ENCODE results near the gene CCDC69. TPM values are rescaled to one million over a fixed set of nuclear protein-coding genes. Genes with fewer than 3 reads are reported as not detected.

The CCDC69 gene
- total and polyA plus RNA-seq, 2 donors (not counting 1 experiment from before 2014, with no cell fraction given): 58.7 to 125 TPM

DNA sequence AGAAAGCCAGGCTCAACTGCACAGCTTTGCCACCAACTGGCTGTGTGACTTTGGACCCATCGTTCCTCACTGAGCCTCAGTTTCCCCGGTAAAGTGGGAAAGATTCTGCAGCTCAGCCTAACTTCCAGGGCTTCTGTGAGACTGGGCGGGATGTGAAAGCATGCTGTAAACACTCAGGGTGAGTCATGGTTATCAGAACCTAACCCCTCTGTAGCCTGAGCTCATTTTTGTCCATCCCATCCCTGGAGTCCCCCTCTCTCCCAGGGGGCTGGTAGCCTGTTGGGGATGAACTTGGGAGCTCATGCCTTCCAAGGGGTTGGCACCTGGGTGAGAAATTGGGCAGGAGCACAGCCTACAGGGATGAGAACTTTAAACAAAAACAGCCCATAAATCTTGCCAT lies 2.3 kb downstream of the CCDC69 start:
- Histone ChIP-seq H3K79me2 (ENCODE audit: control insufficient read depth, insufficient read depth, low read length) (peaks cover 83% of the 10 kb centered on the region), H3K4me1 (ENCODE audit: control insufficient read depth in 2 of 2, insufficient read depth in 2 of 2, low read length in 2 of 2) (peaks cover 77 to 87% of the 10 kb centered on the region in 2 donors), H3K4me2 (replicated peaks; ENCODE audit: low read depth, low read length, poor library complexity, severe bottlenecking) (peak overlapping the region; percentile 95), H2AFZ (ENCODE audit: insufficient read depth, low read depth, low read length, poor library complexity, severe bottlenecking) (no peak overlapping the region), H3K27ac (ENCODE audit: low read length in 2 of 2) (peak overlapping the region; percentile 94 to 99), H4K20me1 (ENCODE audit: control insufficient read depth, insufficient read depth, low read length, poor library complexity, severe bottlenecking) (no peaks in the 10 kb centered on the region), H3K9ac (ENCODE audit: low read length) (peak overlapping the region; percentile 83), H3K9me3 (ENCODE audit: control extremely low read depth in 1 of 3, control insufficient read depth in 2 of 3, insufficient read depth in 1 of 3, low read length in 2 of 3) (peaks cover 0 to 4% (median 0%) of the 10 kb centered on the region in 3 donors), H3K27me3 (replicated peaks in 1 of 4; ENCODE audit: control extremely low read depth in 1 of 4, control insufficient read depth in 3 of 4, insufficient read depth in 4 of 4, low read length in 3 of 4) (no peaks in the 10 kb centered on the region), H3K36me3 (replicated peaks in 1 of 2; ENCODE audit: control extremely low read depth in 1 of 2, control insufficient read depth in 1 of 2, extremely low read depth in 1 of 2, insufficient read depth in 2 of 2, low read length in 1 of 2) (peaks cover 0 to 40% of the 10 kb centered on the region in 2 experiments), H3K4me3 (ENCODE audit: control extremely low read depth in 1 of 5, extremely low read depth in 1 of 5, insufficient read depth in 1 of 5, low read depth in 2 of 5, low read length in 4 of 5) (peak overlapping the region in 4 of 5 experiments; percentile 70 to 86 (median 81))
- Mint-ChIP-seq H3K9me3 (ENCODE audit: insufficient read depth) (no peaks in the 10 kb centered on the region), H3K27me3 (no peaks in the 10 kb centered on the region), H3K4me3 (peak overlapping the region; percentile 88), H3K4me1 (peaks cover 79% of the 10 kb centered on the region), H3K27ac (peak overlapping the region; percentile 92)
- DNase-seq: no peak
- ChIA-PET POLR2A (interaction anchor here (0.8 to 3.8 kb wide), 6 partner anchors 9 to 30 kb away, joined by 3 to 100 read pairs (median 6); no protein-coding TSS in a partner anchor), CTCF (interaction anchor here (0.6 to 22.9 kb wide), 6 partner anchors 8 to 128 kb away, joined by 3 to 299 read pairs (median 19); no protein-coding TSS in a partner anchor)
- 84% methylated on average over 3 of the region's 3 CpGs for WGBS (ENCODE audit: insufficient coverage)
- no peak for TF ChIP-seq EZH2 (IDR thresholded peaks at IDR 0.05; ENCODE audit: borderline replicate concordance, insufficient read depth, low read depth, low read length, poor library complexity, severe bottlenecking)
- TF ChIP-seq, protein P1, sequence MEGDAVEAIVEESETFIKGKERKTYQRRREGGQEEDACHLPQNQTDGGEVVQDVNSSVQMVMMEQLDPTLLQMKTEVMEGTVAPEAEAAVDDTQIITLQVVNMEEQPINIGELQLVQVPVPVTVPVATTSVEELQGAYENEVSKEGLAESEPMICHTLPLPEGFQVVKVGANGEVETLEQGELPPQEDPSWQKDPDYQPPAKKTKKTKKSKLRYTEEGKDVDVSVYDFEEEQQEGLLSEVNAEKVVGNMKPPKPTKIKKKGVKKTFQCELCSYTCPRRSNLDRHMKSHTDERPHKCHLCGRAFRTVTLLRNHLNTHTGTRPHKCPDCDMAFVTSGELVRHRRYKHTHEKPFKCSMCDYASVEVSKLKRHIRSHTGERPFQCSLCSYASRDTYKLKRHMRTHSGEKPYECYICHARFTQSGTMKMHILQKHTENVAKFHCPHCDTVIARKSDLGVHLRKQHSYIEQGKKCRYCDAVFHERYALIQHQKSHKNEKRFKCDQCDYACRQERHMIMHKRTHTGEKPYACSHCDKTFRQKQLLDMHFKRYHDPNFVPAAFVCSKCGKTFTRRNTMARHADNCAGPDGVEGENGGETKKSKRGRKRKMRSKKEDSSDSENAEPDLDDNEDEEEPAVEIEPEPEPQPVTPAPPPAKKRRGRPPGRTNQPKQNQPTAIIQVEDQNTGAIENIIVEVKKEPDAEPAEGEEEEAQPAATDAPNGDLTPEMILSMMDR (IDR thresholded peaks at IDR 0.05): no peak
- ATAC-seq (ENCODE audit: low read depth): no peak
- intact Hi-C loops (cut with micrococcal nuclease): loop anchor here (5.0 to 10.0 kb wide), 2 partner anchors 139 to 737 kb away; partner anchors contain the start of gene TNIP1

DNA sequence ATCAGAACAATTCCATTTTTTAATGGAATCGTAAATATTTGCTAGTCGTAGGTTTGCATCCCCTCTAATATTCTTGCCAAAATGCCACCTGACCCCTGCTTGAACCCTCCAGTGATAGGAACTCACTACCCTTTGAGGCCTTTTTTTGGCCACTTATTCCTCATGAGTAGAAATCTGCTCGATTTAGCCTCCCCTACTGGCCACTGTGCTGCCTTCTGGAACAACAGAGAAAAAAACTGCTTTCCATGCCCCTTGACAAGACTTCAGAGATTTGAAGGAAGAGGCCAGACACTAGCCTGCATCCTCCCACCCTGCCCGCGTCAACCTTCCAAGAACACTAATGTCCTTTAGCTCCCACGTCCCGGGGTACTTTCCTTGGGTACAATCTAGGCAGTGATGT lies 4.1 kb downstream of the CCDC69 start:
- no peak overlapping the region for H3K9ac ChIP-seq (ENCODE audit: low read length)
- no peaks in the 10 kb centered on the region for H3K27me3 ChIP-seq (replicated peaks in 1 of 4; ENCODE audit: control extremely low read depth in 1 of 4, control insufficient read depth in 3 of 4, insufficient read depth in 4 of 4, low read length in 3 of 4)
- Mint-ChIP-seq H3K4me1 (peaks cover 88% of the 10 kb centered on the region), H3K4me3 (peak overlapping the region; percentile 88), H3K27ac (peak overlapping the region; percentile 92), H3K27me3 (no peaks in the 10 kb centered on the region), H3K9me3 (ENCODE audit: insufficient read depth) (no peaks in the 10 kb centered on the region)
- H4K20me1 ChIP-seq (ENCODE audit: control insufficient read depth, insufficient read depth, low read length, poor library complexity, severe bottlenecking): no peaks in the 10 kb centered on the region
- DNase-seq (no peak), ATAC-seq (ENCODE audit: low read depth) (no peak)
- peaks cover 79% of the 10 kb centered on the region for H3K79me2 ChIP-seq (ENCODE audit: control insufficient read depth, insufficient read depth, low read length)
- intact Hi-C loops (cut with micrococcal nuclease): loop anchor here (5.0 to 10.0 kb wide), 2 partner anchors 137 to 735 kb away; partner anchors contain the start of gene TNIP1
- H3K27ac ChIP-seq (ENCODE audit: low read length in 2 of 2): peak overlapping the region; percentile 94 to 99
- H2AFZ ChIP-seq (ENCODE audit: insufficient read depth, low read depth, low read length, poor library complexity, severe bottlenecking): no peak overlapping the region
- H3K36me3 ChIP-seq (replicated peaks in 1 of 2; ENCODE audit: control extremely low read depth in 1 of 2, control insufficient read depth in 1 of 2, extremely low read depth in 1 of 2, insufficient read depth in 2 of 2, low read length in 1 of 2): peaks cover 0 to 51% of the 10 kb centered on the region in 2 experiments
- ChIA-PET POLR2A (interaction anchor here (1.1 kb wide), 1 partner anchor 15 kb away, joined by 3 read pairs; no protein-coding TSS in a partner anchor), CTCF (interaction anchor here (0.5 to 22.9 kb wide), 6 partner anchors 17 to 168 kb away, joined by 3 to 299 read pairs (median 4); no protein-coding TSS in a partner anchor)
- TF ChIP-seq EZH2 (IDR thresholded peaks at IDR 0.05; ENCODE audit: borderline replicate concordance, insufficient read depth, low read depth, low read length, poor library complexity, severe bottlenecking): no peak
- TF ChIP-seq, protein P1 (IDR thresholded peaks at IDR 0.05): no peak
- peaks cover 0 to 4% (median 0%) of the 10 kb centered on the region in 3 donors for H3K9me3 ChIP-seq (ENCODE audit: control extremely low read depth in 1 of 3, control insufficient read depth in 2 of 3, insufficient read depth in 1 of 3, low read length in 2 of 3)
- H3K4me3 ChIP-seq (ENCODE audit: control extremely low read depth in 1 of 5, extremely low read depth in 1 of 5, insufficient read depth in 1 of 5, low read depth in 2 of 5, low read length in 4 of 5): no peak overlapping the region
- whole genome bisulfite sequencing (ENCODE audit: insufficient coverage): 81% methylated on average over 4 of the region's 7 CpGs
- peaks cover 87 to 96% of the 10 kb centered on the region in 2 donors for H3K4me1 ChIP-seq (ENCODE audit: control insufficient read depth in 2 of 2, insufficient read depth in 2 of 2, low read length in 2 of 2)
- H3K4me2 ChIP-seq (replicated peaks; ENCODE audit: low read depth, low read length, poor library complexity, severe bottlenecking): peak overlapping the region; percentile 95

All from B cell (primary cell).